ENCODE results near the gene ACTG1.

ACTG1 gene

DNA sequence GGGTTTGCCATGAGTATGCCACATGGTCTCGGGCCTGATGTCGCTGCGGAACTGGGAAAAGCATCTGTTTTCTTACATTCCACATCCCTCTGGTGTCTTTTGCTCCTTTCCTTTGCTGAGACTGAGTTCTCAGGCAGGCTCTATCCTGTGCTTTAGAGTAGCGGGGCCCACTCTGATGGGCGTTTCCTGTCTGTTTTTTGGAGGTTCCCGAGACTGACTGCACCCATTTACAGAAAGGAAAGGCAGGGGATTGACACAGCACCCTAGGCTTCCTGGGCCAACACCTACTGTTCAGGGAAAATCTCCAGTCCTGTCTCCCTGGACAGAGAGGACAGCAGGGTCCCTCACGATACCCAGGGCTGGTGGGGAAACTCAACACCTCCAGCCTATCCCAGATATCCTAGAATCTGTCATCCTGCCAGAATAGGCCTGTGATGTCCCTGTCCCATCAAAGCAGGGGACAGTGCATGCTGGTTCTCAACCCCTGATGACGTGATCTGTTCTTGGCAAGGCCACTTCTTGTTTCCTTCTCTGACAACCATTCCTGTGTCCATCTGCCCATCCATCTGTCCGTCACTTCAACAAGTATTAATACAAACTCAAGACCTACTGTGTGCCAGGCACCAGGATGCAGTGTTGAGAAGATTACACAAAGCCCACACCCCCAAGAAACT, 42.2 kb downstream of the ACTG1 start:
- Histone ChIP-seq H3K14ac (ENCODE audit: low read length in 2 of 2) (no peak overlapping the region), H2BK15ac (ENCODE audit: low read depth, poor library complexity, severe bottlenecking) (no peak overlapping the region), H2BK5ac (ENCODE audit: low read depth, low read length, poor library complexity, severe bottlenecking) (no peak overlapping the region), H3K4me2 (ENCODE audit: low read length, poor library complexity, severe bottlenecking) (no peak overlapping the region), H3K9ac (ENCODE audit: low read length) (peak overlapping the region; percentile 74), H3K4me1 (ENCODE audit: control insufficient read depth, insufficient read depth, low read depth, low read length) (peaks cover 19% of the 10 kb centered on the region), H3K4ac (ENCODE audit: low read depth in 1 of 2, low read length in 2 of 2) (no peak overlapping the region), H3K23ac (ENCODE audit: low read length in 2 of 2) (no peak overlapping the region), H3K36me3 (ENCODE audit: control insufficient read depth in 1 of 2, insufficient read depth in 2 of 2, low read depth in 1 of 2, low read length in 2 of 2) (peaks cover 0 to 9% of the 10 kb centered on the region in 2 experiments), H2BK12ac (ENCODE audit: low read length in 2 of 2) (no peak overlapping the region), H2AFZ (ENCODE audit: low read depth, low read length) (no peak overlapping the region), H3K18ac (ENCODE audit: low read depth in 1 of 2, low read length in 2 of 2) (no peak overlapping the region), H3K4me3 (ENCODE audit: insufficient read depth in 1 of 2, low read depth in 1 of 2, low read length in 2 of 2) (no peak overlapping the region), H4K8ac (ENCODE audit: low read length) (no peak overlapping the region), H2BK120ac (ENCODE audit: low read depth, low read length) (no peak overlapping the region), H4K91ac (ENCODE audit: low read length) (no peak overlapping the region), H3K27me3 (ENCODE audit: control insufficient read depth in 1 of 2, insufficient read depth in 1 of 2, low read length in 2 of 2) (no peaks in the 10 kb centered on the region), H3K79me1 (replicated peaks; ENCODE audit: low read length, poor library complexity, severe bottlenecking) (no peaks in the 10 kb centered on the region), H2AK5ac (ENCODE audit: low read length, severe bottlenecking) (no peak overlapping the region), H3K9me3 (ENCODE audit: control insufficient read depth, low read length) (no peaks in the 10 kb centered on the region), H3K27ac (ENCODE audit: low read length, poor library complexity, severe bottlenecking) (no peak overlapping the region)
- DNase-seq, result no peak
- 93% methylated on average over 9 of the region's 9 CpGs for WGBS

DNA sequence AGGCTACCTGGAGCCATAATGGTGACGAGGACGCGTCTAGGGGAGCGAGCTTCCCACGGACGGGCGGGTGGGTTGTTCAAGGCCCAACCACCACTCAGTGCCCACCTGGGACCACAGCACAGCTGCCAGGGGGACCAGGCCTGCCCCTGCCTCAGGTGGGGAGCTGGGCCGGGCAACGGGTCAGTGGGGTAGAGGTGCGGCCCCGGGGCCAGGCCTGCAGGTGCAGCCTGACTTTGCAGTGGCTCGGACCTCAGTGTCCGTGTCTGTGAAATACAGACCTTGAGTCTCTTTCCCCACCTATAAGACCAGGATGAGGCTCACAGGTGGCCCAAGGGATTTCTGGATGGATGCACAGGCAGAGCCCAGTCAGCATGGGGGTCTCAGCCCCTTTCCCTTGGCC, 43.3 kb downstream of the ACTG1 start:
- Histone ChIP-seq H4K8ac (ENCODE audit: low read length) (no peak overlapping the region), H2BK12ac (ENCODE audit: low read length in 2 of 2) (no peak overlapping the region), H3K79me1 (replicated peaks; ENCODE audit: low read length, poor library complexity, severe bottlenecking) (no peaks in the 10 kb centered on the region), H2BK15ac (ENCODE audit: low read depth, poor library complexity, severe bottlenecking) (no peak overlapping the region), H2AK5ac (ENCODE audit: low read length, severe bottlenecking) (no peak overlapping the region), H3K27me3 (ENCODE audit: control insufficient read depth in 1 of 2, insufficient read depth in 1 of 2, low read length in 2 of 2) (no peaks in the 10 kb centered on the region), H3K27ac (ENCODE audit: low read length, poor library complexity, severe bottlenecking) (no peak overlapping the region), H3K23ac (ENCODE audit: low read length in 2 of 2) (no peak overlapping the region), H2BK5ac (ENCODE audit: low read depth, low read length, poor library complexity, severe bottlenecking) (no peak overlapping the region), H3K18ac (ENCODE audit: low read depth in 1 of 2, low read length in 2 of 2) (no peak overlapping the region), H3K4me1 (ENCODE audit: control insufficient read depth, insufficient read depth, low read depth, low read length) (peaks cover 23% of the 10 kb centered on the region), H3K36me3 (ENCODE audit: control insufficient read depth in 1 of 2, insufficient read depth in 2 of 2, low read depth in 1 of 2, low read length in 2 of 2) (peaks cover 2 to 9% of the 10 kb centered on the region in 2 experiments), H3K4ac (ENCODE audit: low read depth in 1 of 2, low read length in 2 of 2) (no peak overlapping the region), H3K4me3 (ENCODE audit: insufficient read depth in 1 of 2, low read depth in 1 of 2, low read length in 2 of 2) (no peak overlapping the region), H3K9ac (ENCODE audit: low read length) (no peak overlapping the region), H3K4me2 (ENCODE audit: low read length, poor library complexity, severe bottlenecking) (no peak overlapping the region), H4K91ac (ENCODE audit: low read length) (no peak overlapping the region), H2BK120ac (ENCODE audit: low read depth, low read length) (no peak overlapping the region), H3K14ac (ENCODE audit: low read length in 2 of 2) (no peak overlapping the region), H3K9me3 (ENCODE audit: control insufficient read depth, low read length) (no peaks in the 10 kb centered on the region), H2AFZ (ENCODE audit: low read depth, low read length) (no peak overlapping the region)
- DNase-seq, result no peak
- WGBS, result 94% methylated on average over 13 of the region's 13 CpGs

DNA sequence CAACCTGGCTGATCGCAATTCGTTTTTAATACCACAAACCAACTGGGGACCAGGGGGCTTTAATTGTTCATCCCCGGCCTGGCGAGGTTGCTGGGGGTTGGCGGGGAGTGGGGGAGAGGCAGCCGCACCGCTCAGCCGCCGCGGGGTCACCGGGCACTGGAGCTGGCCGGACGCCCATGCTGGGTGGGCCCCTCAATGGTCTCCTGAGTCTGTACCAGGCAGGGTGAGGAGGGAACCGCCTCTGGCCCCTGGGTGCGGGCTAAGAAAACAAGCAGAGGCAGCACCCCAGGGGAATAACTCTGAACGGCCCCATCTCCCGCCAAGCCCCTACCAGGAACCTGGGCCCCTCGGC, 43.9 kb downstream of the ACTG1 start:
- Histone ChIP-seq H3K9ac (ENCODE audit: low read length) (no peak overlapping the region), H3K4ac (ENCODE audit: low read depth in 1 of 2, low read length in 2 of 2) (no peak overlapping the region), H3K9me3 (ENCODE audit: control insufficient read depth, low read length) (no peaks in the 10 kb centered on the region), H4K91ac (ENCODE audit: low read length) (no peak overlapping the region), H2AK5ac (ENCODE audit: low read length, severe bottlenecking) (no peak overlapping the region), H2BK12ac (ENCODE audit: low read length in 2 of 2) (no peak overlapping the region), H2BK120ac (ENCODE audit: low read depth, low read length) (no peak overlapping the region), H3K27ac (ENCODE audit: low read length, poor library complexity, severe bottlenecking) (no peak overlapping the region), H2BK5ac (ENCODE audit: low read depth, low read length, poor library complexity, severe bottlenecking) (no peak overlapping the region), H3K14ac (ENCODE audit: low read length in 2 of 2) (no peak overlapping the region), H3K36me3 (ENCODE audit: control insufficient read depth in 1 of 2, insufficient read depth in 2 of 2, low read depth in 1 of 2, low read length in 2 of 2) (peaks cover 7 to 9% of the 10 kb centered on the region in 2 experiments), H3K4me3 (ENCODE audit: insufficient read depth in 1 of 2, low read depth in 1 of 2, low read length in 2 of 2) (no peak overlapping the region), H4K8ac (ENCODE audit: low read length) (no peak overlapping the region), H3K27me3 (ENCODE audit: control insufficient read depth in 1 of 2, insufficient read depth in 1 of 2, low read length in 2 of 2) (no peaks in the 10 kb centered on the region), H3K4me1 (ENCODE audit: control insufficient read depth, insufficient read depth, low read depth, low read length) (peaks cover 19% of the 10 kb centered on the region), H2AFZ (ENCODE audit: low read depth, low read length) (no peak overlapping the region), H3K18ac (ENCODE audit: low read depth in 1 of 2, low read length in 2 of 2) (no peak overlapping the region), H2BK15ac (ENCODE audit: low read depth, poor library complexity, severe bottlenecking) (no peak overlapping the region), H3K79me1 (replicated peaks; ENCODE audit: low read length, poor library complexity, severe bottlenecking) (no peaks in the 10 kb centered on the region), H3K23ac (ENCODE audit: low read length in 2 of 2) (no peak overlapping the region), H3K4me2 (ENCODE audit: low read length, poor library complexity, severe bottlenecking) (no peak overlapping the region)
- WGBS, result 92% methylated on average over 18 of the region's 18 CpGs
- no peak for DNase-seq

DNA sequence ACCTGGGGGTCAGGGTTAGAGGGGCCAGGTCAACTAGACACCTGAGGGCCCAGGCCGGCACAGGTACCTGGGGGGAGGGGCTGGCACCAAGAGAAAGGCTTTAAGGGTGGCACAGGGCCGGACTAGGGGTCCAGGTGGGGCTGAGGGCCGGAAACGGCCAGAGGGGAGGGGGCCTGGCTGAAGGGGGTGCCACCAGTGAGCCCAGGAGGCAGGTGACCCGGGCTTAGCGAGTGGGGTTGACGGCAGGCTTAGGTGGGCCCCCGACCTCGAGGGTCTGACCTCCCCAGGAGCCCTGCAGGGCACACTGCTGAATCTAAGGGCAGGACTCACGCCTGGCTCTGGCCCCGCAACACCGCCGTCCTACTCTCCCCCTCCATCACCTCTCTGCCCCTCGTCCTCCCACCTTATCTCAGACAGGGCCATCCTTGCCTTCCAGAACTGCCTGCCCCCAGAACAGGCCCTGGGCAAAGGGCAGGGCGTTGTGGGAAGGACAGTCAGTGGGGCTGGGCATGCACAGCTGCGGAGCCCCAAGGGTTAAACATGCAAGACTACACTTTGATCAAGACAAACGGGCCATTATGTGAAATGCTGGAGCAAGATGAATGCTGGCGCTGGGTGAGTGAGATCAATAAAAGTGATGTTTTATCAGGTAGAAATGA, 44.4 kb downstream of the ACTG1 start:
- H2AFZ ChIP-seq (ENCODE audit: low read depth, low read length), result no peak overlapping the region
- H3K79me1 ChIP-seq (replicated peaks; ENCODE audit: low read length, poor library complexity, severe bottlenecking), result no peaks in the 10 kb centered on the region
- no peak overlapping the region for H4K8ac ChIP-seq (ENCODE audit: low read length)

More for the DNA sequence above, 44.4 kb downstream of the ACTG1 start:
- no peak overlapping the region for H2AK5ac ChIP-seq (ENCODE audit: low read length, severe bottlenecking)
- H3K9me3 ChIP-seq (ENCODE audit: control insufficient read depth, low read length), result no peaks in the 10 kb centered on the region
- H3K27me3 ChIP-seq (ENCODE audit: control insufficient read depth in 1 of 2, insufficient read depth in 1 of 2, low read length in 2 of 2), result no peaks in the 10 kb centered on the region
- H3K36me3 ChIP-seq (ENCODE audit: control insufficient read depth in 1 of 2, insufficient read depth in 2 of 2, low read depth in 1 of 2, low read length in 2 of 2), result peaks cover 8 to 14% of the 10 kb centered on the region in 2 experiments
- 92% methylated on average over 18 of the region's 18 CpGs for WGBS
- H3K23ac ChIP-seq (ENCODE audit: low read length in 2 of 2), result no peak overlapping the region
- no peak for DNase-seq
- H4K91ac ChIP-seq (ENCODE audit: low read length), result no peak overlapping the region
- peaks cover 17% of the 10 kb centered on the region for H3K4me1 ChIP-seq (ENCODE audit: control insufficient read depth, insufficient read depth, low read depth, low read length)
- no peak overlapping the region for H3K9ac ChIP-seq (ENCODE audit: low read length)
- no peak overlapping the region for H2BK15ac ChIP-seq (ENCODE audit: low read depth, poor library complexity, severe bottlenecking)
- no peak overlapping the region for H3K18ac ChIP-seq (ENCODE audit: low read depth in 1 of 2, low read length in 2 of 2)
- no peak overlapping the region for H3K14ac ChIP-seq (ENCODE audit: low read length in 2 of 2)
- H3K27ac ChIP-seq (ENCODE audit: low read length, poor library complexity, severe bottlenecking), result no peak overlapping the region
- no peak overlapping the region for H3K4ac ChIP-seq (ENCODE audit: low read depth in 1 of 2, low read length in 2 of 2)
- H3K4me3 ChIP-seq (ENCODE audit: insufficient read depth in 1 of 2, low read depth in 1 of 2, low read length in 2 of 2), result no peak overlapping the region
- no peak overlapping the region for H3K4me2 ChIP-seq (ENCODE audit: low read length, poor library complexity, severe bottlenecking)
- H2BK120ac ChIP-seq (ENCODE audit: low read depth, low read length), result no peak overlapping the region
- H2BK5ac ChIP-seq (ENCODE audit: low read depth, low read length, poor library complexity, severe bottlenecking), result no peak overlapping the region
- no peak overlapping the region for H2BK12ac ChIP-seq (ENCODE audit: low read length in 2 of 2)

Data from mesenchymal stem cell (in vitro differentiated cells and primary cell).